Measurements from ENCODE around the gene SCD5.

DNA sequence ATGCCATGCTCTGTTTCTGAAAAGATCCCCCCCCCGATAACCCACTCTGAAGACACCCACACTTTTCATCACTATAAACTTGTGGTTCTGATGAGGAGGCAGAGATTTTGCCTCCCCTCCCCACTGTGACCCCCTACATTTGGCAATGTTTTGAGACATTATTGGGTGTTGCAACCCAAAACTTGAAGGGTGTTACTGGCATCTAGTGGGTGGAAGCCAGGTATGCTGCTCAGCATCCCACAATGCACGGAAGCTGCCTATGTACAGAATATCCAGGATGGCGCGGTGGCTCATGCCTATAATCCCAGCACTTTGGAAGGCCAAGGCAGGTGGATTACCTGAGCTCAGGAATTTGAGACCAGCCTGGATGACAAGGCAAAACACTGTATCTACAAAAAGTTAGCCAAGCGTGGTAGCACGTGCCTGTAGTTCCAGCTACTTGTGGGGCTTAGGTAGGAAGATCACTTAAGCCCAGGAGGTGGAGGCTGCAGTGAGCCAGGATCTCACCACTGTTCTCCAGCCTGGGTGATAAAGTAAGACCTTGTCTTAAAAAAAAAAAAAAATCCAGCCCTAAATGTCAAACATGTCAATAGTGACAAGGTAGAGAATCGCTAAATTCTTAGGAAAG is 87.3 kb downstream of the SCD5 start:
- TF ChIP-seq, protein P1, sequence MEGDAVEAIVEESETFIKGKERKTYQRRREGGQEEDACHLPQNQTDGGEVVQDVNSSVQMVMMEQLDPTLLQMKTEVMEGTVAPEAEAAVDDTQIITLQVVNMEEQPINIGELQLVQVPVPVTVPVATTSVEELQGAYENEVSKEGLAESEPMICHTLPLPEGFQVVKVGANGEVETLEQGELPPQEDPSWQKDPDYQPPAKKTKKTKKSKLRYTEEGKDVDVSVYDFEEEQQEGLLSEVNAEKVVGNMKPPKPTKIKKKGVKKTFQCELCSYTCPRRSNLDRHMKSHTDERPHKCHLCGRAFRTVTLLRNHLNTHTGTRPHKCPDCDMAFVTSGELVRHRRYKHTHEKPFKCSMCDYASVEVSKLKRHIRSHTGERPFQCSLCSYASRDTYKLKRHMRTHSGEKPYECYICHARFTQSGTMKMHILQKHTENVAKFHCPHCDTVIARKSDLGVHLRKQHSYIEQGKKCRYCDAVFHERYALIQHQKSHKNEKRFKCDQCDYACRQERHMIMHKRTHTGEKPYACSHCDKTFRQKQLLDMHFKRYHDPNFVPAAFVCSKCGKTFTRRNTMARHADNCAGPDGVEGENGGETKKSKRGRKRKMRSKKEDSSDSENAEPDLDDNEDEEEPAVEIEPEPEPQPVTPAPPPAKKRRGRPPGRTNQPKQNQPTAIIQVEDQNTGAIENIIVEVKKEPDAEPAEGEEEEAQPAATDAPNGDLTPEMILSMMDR (IDR thresholded peaks at IDR 0.05; ENCODE audit: poor library complexity, severe bottlenecking): no peak
- TF ChIP-seq MXI1 (conservative IDR thresholded peaks at IDR 0.05; ENCODE audit: poor library complexity, severe bottlenecking): no peak
- no peak for TF ChIP-seq POLR2AphosphoS5 (IDR thresholded peaks at IDR 0.05)

Data from neural cell (in vitro differentiated cells).